ENCODE results near the gene SMARCA2.

Gene SMARCA2

GRCh38 chr9:2021731-2022130 lies 6.6 kb downstream of the SMARCA2 start:
- H3K9ac ChIP-seq (ENCODE audit: insufficient read length, low read depth) = no peak overlapping the region
- H3K9me3 ChIP-seq (ENCODE audit: insufficient read depth, low read length) = no peaks in the 10 kb centered on the region
- no peaks in the 10 kb centered on the region for H3K36me3 ChIP-seq (ENCODE audit: insufficient read depth, insufficient read length, low read length)
- no peak overlapping the region for H3K4me3 ChIP-seq (ENCODE audit: insufficient read length, low read depth)
- peaks cover 69% of the 10 kb centered on the region for H3K27me3 ChIP-seq (ENCODE audit: insufficient read depth, insufficient read length)
- no peak for TF ChIP-seq SUZ12 (IDR thresholded peaks at IDR 0.05; ENCODE audit: extremely low read depth, insufficient read depth, insufficient read length)
- TF ChIP-seq ZNF274 (IDR thresholded peaks at IDR 0.05; ENCODE audit: low read depth, low read length) = no peak
- no peak for TF ChIP-seq YY1 (IDR thresholded peaks at IDR 0.05; ENCODE audit: insufficient read depth, insufficient read length)
- no peaks in the 10 kb centered on the region for H3K4me1 ChIP-seq (ENCODE audit: insufficient read depth, insufficient read length)
- no peak for DNase-seq (ENCODE audit: low read depth, low spot score)

- Histone ChIP-seq H3K4me1 (ENCODE audit: insufficient read depth, insufficient read length) (no peaks in the 10 kb centered on the region), H3K9me3 (ENCODE audit: insufficient read depth, low read length) (no peaks in the 10 kb centered on the region), H3K36me3 (ENCODE audit: insufficient read depth, insufficient read length, low read length) (no peaks in the 10 kb centered on the region), H3K4me3 (ENCODE audit: insufficient read length, low read depth) (no peak overlapping the region), H3K9ac (ENCODE audit: insufficient read length, low read depth) (no peak overlapping the region), H3K27me3 (ENCODE audit: insufficient read depth, insufficient read length) (peaks cover 61% of the 10 kb centered on the region)
- DNase-seq (ENCODE audit: low read depth, low spot score) = no peak
- TF ChIP-seq YY1 (IDR thresholded peaks at IDR 0.05; ENCODE audit: insufficient read depth, insufficient read length) (no peak), ZNF274 (IDR thresholded peaks at IDR 0.05; ENCODE audit: low read depth, low read length) (no peak), SUZ12 (IDR thresholded peaks at IDR 0.05; ENCODE audit: extremely low read depth, insufficient read depth, insufficient read length) (no peak)
Observed at GRCh38 chr9:2022560-2022959, 7.4 kb downstream of the SMARCA2 start.

- no peak for DNase-seq (ENCODE audit: low read depth, low spot score)
- Histone ChIP-seq H3K9ac (ENCODE audit: insufficient read length, low read depth) (no peak overlapping the region), H3K9me3 (ENCODE audit: insufficient read depth, low read length) (no peaks in the 10 kb centered on the region), H3K4me3 (ENCODE audit: insufficient read length, low read depth) (no peak overlapping the region), H3K27me3 (ENCODE audit: insufficient read depth, insufficient read length) (peaks cover 56% of the 10 kb centered on the region), H3K4me1 (ENCODE audit: insufficient read depth, insufficient read length) (no peaks in the 10 kb centered on the region), H3K36me3 (ENCODE audit: insufficient read depth, insufficient read length, low read length) (no peaks in the 10 kb centered on the region)
- TF ChIP-seq ZNF274 (IDR thresholded peaks at IDR 0.05; ENCODE audit: low read depth, low read length) (no peak), SUZ12 (IDR thresholded peaks at IDR 0.05; ENCODE audit: extremely low read depth, insufficient read depth, insufficient read length) (no peak)
Observed at GRCh38 chr9:2023042-2023441, 7.9 kb downstream of the SMARCA2 start.

- no peak for TF ChIP-seq YY1 (IDR thresholded peaks at IDR 0.05; ENCODE audit: insufficient read depth, insufficient read length)
- no peak for TF ChIP-seq SUZ12 (IDR thresholded peaks at IDR 0.05; ENCODE audit: extremely low read depth, insufficient read depth, insufficient read length)
- no peak for TF ChIP-seq ZNF274 (IDR thresholded peaks at IDR 0.05; ENCODE audit: low read depth, low read length)
- no peaks in the 10 kb centered on the region for H3K4me1 ChIP-seq (ENCODE audit: insufficient read depth, insufficient read length)
- no peak overlapping the region for H3K9ac ChIP-seq (ENCODE audit: insufficient read length, low read depth)
- no peaks in the 10 kb centered on the region for H3K36me3 ChIP-seq (ENCODE audit: insufficient read depth, insufficient read length, low read length)
- no peak overlapping the region for H3K4me3 ChIP-seq (ENCODE audit: insufficient read length, low read depth)
- H3K27me3 ChIP-seq (ENCODE audit: insufficient read depth, insufficient read length) = peaks cover 52% of the 10 kb centered on the region
- no peak for DNase-seq (ENCODE audit: low read depth, low spot score)
- no peaks in the 10 kb centered on the region for H3K9me3 ChIP-seq (ENCODE audit: insufficient read depth, low read length)
Observed at GRCh38 chr9:2023532-2023931, 8.4 kb downstream of the SMARCA2 start.

GRCh38 chr9:2024888-2025782 lies 10.0 kb downstream of the SMARCA2 start:
- no peak for TF ChIP-seq SUZ12 (IDR thresholded peaks at IDR 0.05; ENCODE audit: extremely low read depth, insufficient read depth, insufficient read length)
- TF ChIP-seq ZNF274 (IDR thresholded peaks at IDR 0.05; ENCODE audit: low read depth, low read length) = no peak
- no peak for TF ChIP-seq YY1 (IDR thresholded peaks at IDR 0.05; ENCODE audit: insufficient read depth, insufficient read length)
- Histone ChIP-seq H3K27me3 (ENCODE audit: insufficient read depth, insufficient read length) (peaks cover 36% of the 10 kb centered on the region), H3K9me3 (ENCODE audit: insufficient read depth, low read length) (no peaks in the 10 kb centered on the region), H3K4me3 (ENCODE audit: insufficient read length, low read depth) (no peak overlapping the region), H3K36me3 (ENCODE audit: insufficient read depth, insufficient read length, low read length) (no peaks in the 10 kb centered on the region), H3K4me1 (ENCODE audit: insufficient read depth, insufficient read length) (no peaks in the 10 kb centered on the region), H3K9ac (ENCODE audit: insufficient read length, low read depth) (no peak overlapping the region)
- no peak for DNase-seq (ENCODE audit: low read depth, low spot score)

GRCh38 chr9:2026220-2026997 lies 11.3 kb downstream of the SMARCA2 start:
- H3K4me3 ChIP-seq (ENCODE audit: insufficient read length, low read depth) = no peak overlapping the region
- DNase-seq (ENCODE audit: low read depth, low spot score) = no peak
- no peaks in the 10 kb centered on the region for H3K36me3 ChIP-seq (ENCODE audit: insufficient read depth, insufficient read length, low read length)
- H3K27me3 ChIP-seq (ENCODE audit: insufficient read depth, insufficient read length) = peaks cover 23% of the 10 kb centered on the region
- H3K9ac ChIP-seq (ENCODE audit: insufficient read length, low read depth) = no peak overlapping the region
- H3K9me3 ChIP-seq (ENCODE audit: insufficient read depth, low read length) = no peaks in the 10 kb centered on the region
- H3K4me1 ChIP-seq (ENCODE audit: insufficient read depth, insufficient read length) = no peaks in the 10 kb centered on the region
- no peak for TF ChIP-seq YY1 (IDR thresholded peaks at IDR 0.05; ENCODE audit: insufficient read depth, insufficient read length)
- TF ChIP-seq ZNF274 (IDR thresholded peaks at IDR 0.05; ENCODE audit: low read depth, low read length) = no peak
- no peak for TF ChIP-seq SUZ12 (IDR thresholded peaks at IDR 0.05; ENCODE audit: extremely low read depth, insufficient read depth, insufficient read length)

- Histone ChIP-seq H3K27me3 (ENCODE audit: insufficient read depth, insufficient read length) (peaks cover 10% of the 10 kb centered on the region), H3K9ac (ENCODE audit: insufficient read length, low read depth) (no peak overlapping the region), H3K4me1 (ENCODE audit: insufficient read depth, insufficient read length) (no peaks in the 10 kb centered on the region), H3K36me3 (ENCODE audit: insufficient read depth, insufficient read length, low read length) (no peaks in the 10 kb centered on the region), H3K9me3 (ENCODE audit: insufficient read depth, low read length) (no peaks in the 10 kb centered on the region), H3K4me3 (ENCODE audit: insufficient read length, low read depth) (no peak overlapping the region)
- TF ChIP-seq SUZ12 (IDR thresholded peaks at IDR 0.05; ENCODE audit: extremely low read depth, insufficient read depth, insufficient read length) (no peak), YY1 (IDR thresholded peaks at IDR 0.05; ENCODE audit: insufficient read depth, insufficient read length) (no peak), ZNF274 (IDR thresholded peaks at IDR 0.05; ENCODE audit: low read depth, low read length) (no peak)
- no peak for DNase-seq (ENCODE audit: low read depth, low spot score)
Observed at GRCh38 chr9:2027543-2028160, 12.5 kb downstream of the SMARCA2 start.
